SH-SY5Y (cell line): ENCODE results near the gene RERE.

Source experiments
- GATA2 ChIP-seq: IDR thresholded peaks from 2 replicates; pipeline ENCODE4 v1.6.1; 2011; ENCODE audit warnings: mild to moderate bottlenecking, low read depth, low read length
- GATA3 ChIP-seq: IDR thresholded peaks from 2 replicates; pipeline ENCODE4 v1.6.1; 2011; ENCODE audit warnings: low read depth, mild to moderate bottlenecking, low read length, moderate library complexity

DNA sequence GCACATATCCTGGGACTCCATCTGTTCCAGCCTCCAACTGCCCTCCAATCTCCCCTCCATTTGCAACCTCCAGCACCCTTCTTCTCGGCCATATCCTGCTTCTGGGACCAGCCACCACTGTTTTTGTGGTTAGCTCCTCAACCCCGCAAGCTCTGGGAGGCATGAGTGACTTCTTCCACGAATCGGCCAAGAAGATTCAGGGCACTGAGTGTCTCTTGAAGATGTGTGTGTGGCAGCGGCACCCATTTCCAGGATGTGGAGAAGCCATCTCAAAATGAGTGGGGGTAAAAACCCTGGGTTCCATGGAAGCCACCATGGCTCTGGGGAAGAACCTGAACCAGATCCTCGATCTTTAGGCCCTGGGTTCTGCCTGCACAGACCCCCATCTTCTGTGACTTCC is 304.9 kb downstream of the RERE start:
- no peak for TF ChIP-seq GATA2
- no peak for TF ChIP-seq GATA3
